HUES48 (cell line): Measurements from ENCODE around the gene FMOD.
"Not testable (repeated sequence)": the region's sequence is repeated elsewhere in the genome, so short reads cannot be mapped to it uniquely, and the experiment has no call there.

ENCODE experiments used
- H3K27ac ChIP-seq: one replicate; pipeline ENCODE4 v1.7.0; 2013; ENCODE audit warnings: low read depth, low read length, inconsistent platforms
- H3K27me3 ChIP-seq: 2 replicates; pipeline ENCODE4 v1.6.1; 2013; ENCODE audit warnings: mild to moderate bottlenecking, low read length; ENCODE audit not compliant: control insufficient read depth, insufficient read depth
- H3K36me3 ChIP-seq: 2 replicates; pipeline ENCODE4 v1.6.1; 2013; ENCODE audit warnings: low read length; ENCODE audit not compliant: control insufficient read depth, insufficient read depth
- H3K4me1 ChIP-seq: 2 replicates; pipeline ENCODE4 v1.6.1; 2013; ENCODE audit warnings: mild to moderate bottlenecking, low read length; ENCODE audit not compliant: control insufficient read depth, insufficient read depth
- H3K4me3 ChIP-seq: 2 replicates; pipeline ENCODE4 v1.5.1; 2013; ENCODE audit warnings: mild to moderate bottlenecking, low read depth, low read length
- H3K9ac ChIP-seq: 2 replicates; pipeline ENCODE4 v1.6.1; 2013; ENCODE audit warnings: mild to moderate bottlenecking, low read depth, low read length, moderate library complexity
- H3K9me3 ChIP-seq: 2 replicates; pipeline ENCODE4 v1.6.1; 2013; ENCODE audit warnings: low read length; ENCODE audit not compliant: control insufficient read depth, insufficient read depth

The FMOD gene

DNA sequence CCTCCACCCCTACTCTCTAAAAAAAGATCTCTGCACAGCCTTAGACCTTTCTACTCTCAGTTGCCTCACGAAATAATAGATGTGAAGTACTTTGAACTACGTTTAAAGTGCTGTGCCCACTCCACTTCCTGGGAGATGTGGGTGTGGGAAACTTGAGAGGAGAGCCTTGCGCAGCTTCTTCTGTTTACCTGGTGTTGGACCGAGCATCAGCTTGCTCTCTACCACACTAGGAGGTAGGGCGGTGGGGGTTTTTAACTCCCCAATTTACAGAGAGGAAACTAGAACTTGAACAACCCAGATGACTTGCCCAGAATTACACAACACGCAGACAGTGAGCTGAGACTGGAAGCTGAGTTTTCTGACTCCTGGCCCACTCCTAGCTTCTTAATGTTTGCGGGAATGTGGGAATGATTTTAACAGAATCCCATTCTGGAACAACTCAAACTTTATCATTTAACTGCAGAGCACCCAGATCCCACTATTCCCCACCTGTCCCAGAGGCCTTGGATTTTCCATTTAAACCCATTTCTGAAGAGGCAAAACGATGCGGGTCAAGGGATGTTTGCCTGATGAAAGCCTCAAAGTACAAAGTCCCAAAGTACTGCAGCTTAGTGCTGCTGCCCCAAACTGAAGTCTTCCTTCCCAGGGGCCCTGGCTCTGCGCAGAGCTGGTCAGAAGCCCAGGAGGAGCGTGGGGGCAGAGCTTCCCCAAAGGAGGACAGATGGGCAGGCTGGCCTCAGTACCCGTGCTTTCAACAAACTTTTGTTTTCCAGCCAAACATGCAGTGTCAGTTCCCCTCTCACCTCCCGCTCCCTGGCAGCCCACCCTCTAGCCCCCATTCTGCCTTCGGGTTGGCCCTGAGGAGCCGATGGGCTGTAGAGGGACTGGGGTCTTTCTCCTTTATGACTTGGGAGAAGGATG lies 26.6 kb downstream of the FMOD start:
- H3K4me1 ChIP-seq: peaks cover 39% of the 10 kb centered on the region
- H3K27ac ChIP-seq: peak overlapping the region; percentile 69
- H3K9me3 ChIP-seq: no peaks in the 10 kb centered on the region
- no peak overlapping the region for H3K4me3 ChIP-seq
- H3K36me3 ChIP-seq: no peaks in the 10 kb centered on the region
- peaks cover 64% of the 10 kb centered on the region for H3K27me3 ChIP-seq
- H3K9ac ChIP-seq: no peak overlapping the region

- no peak overlapping the region for H3K27ac ChIP-seq
- no peaks in the 10 kb centered on the region for H3K36me3 ChIP-seq
- H3K4me1 ChIP-seq: peaks cover 33% of the 10 kb centered on the region
- H3K9me3 ChIP-seq: no peaks in the 10 kb centered on the region
- no peak overlapping the region for H3K4me3 ChIP-seq
- H3K9ac ChIP-seq: no peak overlapping the region
- H3K27me3 ChIP-seq: peaks cover 67% of the 10 kb centered on the region
These were observed 27.3 kb downstream of the FMOD start for GRCh38 chr1:203323587-203323986.

GRCh38 chr1:203322500-203323179 lies 28.3 kb downstream of the FMOD start:
- Histone ChIP-seq H3K27ac (no peak overlapping the region), H3K36me3 (no peaks in the 10 kb centered on the region), H3K9ac (no peak overlapping the region), H3K4me3 (no peak overlapping the region), H3K9me3 (no peaks in the 10 kb centered on the region), H3K27me3 (peaks cover 74% of the 10 kb centered on the region), H3K4me1 (peaks cover 25% of the 10 kb centered on the region)

DNA sequence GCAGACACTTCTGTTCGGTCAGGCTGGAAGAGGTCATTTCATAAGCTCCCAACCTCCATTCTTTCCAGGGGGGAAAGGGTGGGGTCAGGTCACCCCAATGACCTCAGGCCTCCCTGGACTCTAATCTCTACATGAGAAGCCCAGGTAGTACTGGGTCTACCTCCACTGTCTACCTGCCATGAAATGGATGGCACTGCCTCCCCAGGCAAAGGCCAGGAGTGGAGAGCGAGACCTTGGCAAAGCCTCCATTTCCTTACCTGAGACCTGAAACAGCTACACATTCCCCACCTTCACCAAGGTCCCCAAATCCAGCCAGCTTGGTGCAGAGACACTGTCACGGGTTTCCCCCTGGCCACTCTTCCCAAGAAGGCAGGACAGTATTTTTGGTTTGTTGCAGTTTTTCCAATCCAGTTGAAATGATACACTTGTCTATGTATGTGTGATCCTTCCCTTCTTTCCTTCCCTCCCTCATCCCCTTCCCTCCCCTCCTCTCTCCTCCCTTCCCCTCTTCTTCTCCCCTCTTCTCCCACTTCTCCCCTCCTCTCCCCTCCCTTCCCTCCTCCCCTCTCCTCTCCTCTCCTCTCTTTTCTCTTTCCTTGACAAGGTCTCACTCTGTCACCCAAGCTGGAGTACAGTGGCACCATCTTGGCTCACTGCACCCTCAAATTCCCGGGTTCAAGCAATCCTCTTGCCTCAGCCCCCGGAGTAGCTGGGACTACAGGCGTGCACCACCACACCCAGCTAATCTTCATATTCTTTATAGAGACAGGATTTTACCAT lies 29.5 kb downstream of the FMOD start:
- Histone ChIP-seq H3K27me3 (peaks cover 78% of the 10 kb centered on the region), H3K9ac (no peak overlapping the region), H3K4me3 (no peak overlapping the region), H3K9me3 (no peaks in the 10 kb centered on the region), H3K27ac (no peak overlapping the region), H3K36me3 (no peaks in the 10 kb centered on the region), H3K4me1 (peaks cover 20% of the 10 kb centered on the region)

- Histone ChIP-seq H3K4me1 (peaks cover 13% of the 10 kb centered on the region; the same call in 1 of the 2 replicates), H3K4me3 (no peak overlapping the region), H3K27me3 (peaks cover 77% of the 10 kb centered on the region), H3K27ac (no peak overlapping the region), H3K9ac (no peak overlapping the region), H3K9me3 (no peaks in the 10 kb centered on the region), H3K36me3 (no peaks in the 10 kb centered on the region)
These were observed 30.2 kb downstream of the FMOD start for GRCh38 chr1:203320591-203321272.

DNA sequence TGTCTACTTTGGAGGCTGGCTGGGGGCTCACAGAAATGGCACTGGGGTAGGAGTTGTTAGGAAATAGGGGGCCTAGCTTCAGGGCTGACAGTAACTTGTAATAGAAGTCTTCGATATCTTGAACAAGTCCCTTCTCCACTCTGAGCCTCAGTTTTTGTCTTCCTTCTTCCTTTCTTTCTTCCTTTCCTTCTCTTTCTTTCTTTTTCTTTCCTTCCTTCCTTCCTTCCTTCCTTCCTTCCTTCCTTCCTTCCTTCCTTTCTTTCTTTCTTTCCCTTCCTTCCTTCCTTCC lies 32.7 kb downstream of the FMOD start:
- no peaks in the 10 kb centered on the region for H3K36me3 ChIP-seq
- no peak overlapping the region for H3K4me3 ChIP-seq
- H3K27me3 ChIP-seq: peaks cover 60% of the 10 kb centered on the region
- H3K4me1 ChIP-seq: no peaks in the 10 kb centered on the region
- H3K27ac ChIP-seq: peak overlapping the region; percentile 18
- no peak overlapping the region for H3K9ac ChIP-seq
- H3K9me3 ChIP-seq: no peaks in the 10 kb centered on the region

- H3K36me3 ChIP-seq: no peaks in the 10 kb centered on the region
- H3K9ac ChIP-seq: no peak overlapping the region
- H3K4me1 ChIP-seq: no peaks in the 10 kb centered on the region
- peaks cover 59% of the 10 kb centered on the region for H3K27me3 ChIP-seq
- peak overlapping the region; percentile 18 for H3K27ac ChIP-seq
- H3K4me3 ChIP-seq: no peak overlapping the region
- H3K9me3 ChIP-seq: no peaks in the 10 kb centered on the region
These were observed 33.3 kb downstream of the FMOD start for GRCh38 chr1:203317429-203318228.

GRCh38 chr1:203316626-203317093 lies 34.3 kb downstream of the FMOD start:
- no peaks in the 10 kb centered on the region for H3K9me3 ChIP-seq
- H3K27ac ChIP-seq: no peak overlapping the region
- no peak overlapping the region for H3K9ac ChIP-seq
- no peak overlapping the region for H3K4me3 ChIP-seq
- peaks cover 58% of the 10 kb centered on the region for H3K27me3 ChIP-seq
- no peaks in the 10 kb centered on the region; the same call in 1 of the 2 replicates for H3K4me1 ChIP-seq
- H3K36me3 ChIP-seq: no peaks in the 10 kb centered on the region

DNA sequence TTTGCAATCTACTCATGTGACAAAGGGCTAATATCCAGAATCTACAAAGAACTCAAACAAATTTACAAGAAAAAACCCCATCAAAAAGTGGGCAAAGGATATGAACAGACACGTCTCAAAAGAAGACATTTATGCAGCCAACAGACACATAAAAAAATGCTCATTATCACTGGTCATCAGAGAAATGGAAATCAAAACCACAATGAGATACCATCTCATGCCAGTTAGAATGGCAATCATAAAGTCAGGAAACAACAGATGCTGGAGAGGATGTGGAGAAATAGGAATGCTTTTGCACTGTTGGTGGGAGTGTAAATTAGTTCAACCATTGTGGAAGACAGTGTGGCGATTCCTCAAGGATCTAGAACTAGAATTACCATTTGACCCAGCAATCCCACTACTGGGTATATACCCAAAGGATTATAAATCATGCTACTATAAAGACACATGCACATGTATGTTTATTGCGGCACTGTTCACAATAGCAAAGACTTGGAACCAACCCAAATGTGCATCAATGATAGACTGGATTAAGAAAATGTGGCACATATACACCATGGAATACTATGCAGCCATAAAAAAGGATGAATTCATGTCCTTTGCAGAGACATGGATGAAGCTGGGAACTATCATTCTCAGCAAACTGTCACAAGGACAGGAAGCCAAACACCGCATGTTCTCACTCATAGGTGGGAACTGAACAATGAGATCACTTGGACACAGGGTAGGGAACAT lies 36.7 kb downstream of the FMOD start:
- H3K27me3 ChIP-seq: peaks cover 69% of the 10 kb centered on the region

More for the DNA sequence above, 36.7 kb downstream of the FMOD start:
- not testable (repeated sequence) for H3K9ac ChIP-seq, H3K9me3 ChIP-seq, H3K27ac ChIP-seq, H3K36me3 ChIP-seq, H3K4me1 ChIP-seq, H3K4me3 ChIP-seq
